Effector memory CD4-positive, alpha-beta T cell (primary cell): ENCODE measurements around the gene VWA7.

Experiments
- DNase-seq, 3 donors: peaks; one replicate each; pipeline ENCODE4 v3.0.0-alpha.2; 2020
- H3K27ac ChIP-seq: 2 replicates; pipeline ENCODE4 v1.7.0; 2013; ENCODE audit warnings: mild to moderate bottlenecking, low read length, moderate library complexity; ENCODE audit not compliant: insufficient read depth, poor library complexity, severe bottlenecking
- H3K27me3 ChIP-seq: replicated peaks from 2 replicates; pipeline ENCODE4 v1.7.0; 2013; ENCODE audit warnings: mild to moderate bottlenecking, low read length; ENCODE audit not compliant: insufficient read depth, control insufficient read depth, poor library complexity, severe bottlenecking
- H3K36me3 ChIP-seq: 2 replicates; pipeline ENCODE4 v1.7.0; 2013; ENCODE audit warnings: mild to moderate bottlenecking, low read length, moderate library complexity; ENCODE audit not compliant: control insufficient read depth, insufficient read depth
- H3K4me1 ChIP-seq: 2 replicates; pipeline ENCODE4 v1.7.0; 2013; ENCODE audit warnings: low read length, mild to moderate bottlenecking; ENCODE audit not compliant: control insufficient read depth, insufficient read depth, poor library complexity, severe bottlenecking
- H3K4me3 ChIP-seq: 2 replicates; pipeline ENCODE4 v1.7.0; 2013; ENCODE audit warnings: low read length, low read depth, mild to moderate bottlenecking; ENCODE audit not compliant: insufficient read depth, poor library complexity, severe bottlenecking
- H3K9me3 ChIP-seq: 2 replicates; pipeline ENCODE4 v1.7.0; 2013; ENCODE audit warnings: mild to moderate bottlenecking, low read length, moderate library complexity; ENCODE audit not compliant: control insufficient read depth

The VWA7 gene

GRCh38 chr6:31792090-31792374, 14.9 kb upstream of the VWA7 start:
- Histone ChIP-seq H3K36me3 (peaks cover 13% of the 10 kb centered on the region), H3K4me1 (peaks cover 20% of the 10 kb centered on the region), H3K27ac (no peak overlapping the region)

GRCh38 chr6:31791324-31792089, 14.4 kb upstream of the VWA7 start:
- H3K27me3 ChIP-seq = no peaks in the 10 kb centered on the region
- peaks cover 15% of the 10 kb centered on the region for H3K4me1 ChIP-seq
- no peaks in the 10 kb centered on the region for H3K9me3 ChIP-seq
- no peak overlapping the region for H3K4me3 ChIP-seq
- peaks cover 13% of the 10 kb centered on the region for H3K36me3 ChIP-seq
- H3K27ac ChIP-seq = no peak overlapping the region
- DNase-seq = no peak

More at GRCh38 chr6:31792090-31792374, 14.9 kb upstream of the VWA7 start:
- no peaks in the 10 kb centered on the region for H3K27me3 ChIP-seq
- no peak for DNase-seq
- no peak overlapping the region for H3K4me3 ChIP-seq
- no peaks in the 10 kb centered on the region for H3K9me3 ChIP-seq

- DNase-seq = no peak
- H3K4me3 ChIP-seq = no peak overlapping the region
- no peaks in the 10 kb centered on the region for H3K4me1 ChIP-seq
- peaks cover 45% of the 10 kb centered on the region for H3K36me3 ChIP-seq
- H3K27me3 ChIP-seq = no peaks in the 10 kb centered on the region
- no peak overlapping the region for H3K27ac ChIP-seq
- no peaks in the 10 kb centered on the region for H3K9me3 ChIP-seq
These were observed 8.3 kb upstream of the VWA7 start for GRCh38 chr6:31785475-31785874.

- peaks cover 54% of the 10 kb centered on the region for H3K36me3 ChIP-seq
- no peaks in the 10 kb centered on the region for H3K9me3 ChIP-seq
- no peak overlapping the region for H3K27ac ChIP-seq
- no peaks in the 10 kb centered on the region for H3K4me1 ChIP-seq
- no peak overlapping the region for H3K4me3 ChIP-seq
- no peak for DNase-seq
- no peaks in the 10 kb centered on the region for H3K27me3 ChIP-seq
These were observed 7.2 kb upstream of the VWA7 start for GRCh38 chr6:31784098-31784925.

GRCh38 chr6:31782126-31782855, 5.2 kb upstream of the VWA7 start:
- Histone ChIP-seq H3K4me3 (no peak overlapping the region), H3K9me3 (no peaks in the 10 kb centered on the region), H3K36me3 (peaks cover 61% of the 10 kb centered on the region), H3K4me1 (peaks cover 6% of the 10 kb centered on the region), H3K27me3 (no peaks in the 10 kb centered on the region), H3K27ac (no peak overlapping the region)
- no peak for DNase-seq

- H3K4me3 ChIP-seq = no peak overlapping the region
- no peak for DNase-seq
These were observed 4.4 kb upstream of the VWA7 start for GRCh38 chr6:31781244-31782125.

GRCh38 chr6:31780507-31781243, 3.5 kb upstream of the VWA7 start:
- peaks cover 21% of the 10 kb centered on the region for H3K4me1 ChIP-seq
- DNase-seq = no peak
- no peaks in the 10 kb centered on the region for H3K9me3 ChIP-seq
- H3K4me3 ChIP-seq = no peak overlapping the region
- H3K36me3 ChIP-seq = peaks cover 61% of the 10 kb centered on the region
- no peak overlapping the region for H3K27ac ChIP-seq
- no peaks in the 10 kb centered on the region for H3K27me3 ChIP-seq

More at GRCh38 chr6:31781244-31782125, 4.4 kb upstream of the VWA7 start:
- Histone ChIP-seq H3K27me3 (no peaks in the 10 kb centered on the region), H3K36me3 (peaks cover 61% of the 10 kb centered on the region), H3K27ac (no peak overlapping the region), H3K9me3 (no peaks in the 10 kb centered on the region), H3K4me1 (peaks cover 14% of the 10 kb centered on the region)

- no peak for DNase-seq
- peaks cover 54% of the 10 kb centered on the region for H3K36me3 ChIP-seq
- H3K4me1 ChIP-seq = peaks cover 21% of the 10 kb centered on the region
- no peaks in the 10 kb centered on the region for H3K27me3 ChIP-seq
- H3K9me3 ChIP-seq = no peaks in the 10 kb centered on the region
- H3K4me3 ChIP-seq = no peak overlapping the region
- H3K27ac ChIP-seq = no peak overlapping the region
These were observed 2.8 kb upstream of the VWA7 start for GRCh38 chr6:31779908-31780307.
